HG02610 (cell line): ENCODE data around the gene CELA2B.
"Not testable (repeated sequence)": the region's sequence is repeated elsewhere in the genome, so short reads cannot be mapped to it uniquely, and the experiment has no call there.

Source experiments
- ATAC-seq: cut with Tn5 transposase; IDR thresholded peaks from one replicate; pipeline ENCODE4 v1.9.1; 2021; ENCODE audit warnings: mild to moderate bottlenecking, moderate library complexity; ENCODE audit not compliant: unreplicated experiment

Gene CELA2B

DNA sequence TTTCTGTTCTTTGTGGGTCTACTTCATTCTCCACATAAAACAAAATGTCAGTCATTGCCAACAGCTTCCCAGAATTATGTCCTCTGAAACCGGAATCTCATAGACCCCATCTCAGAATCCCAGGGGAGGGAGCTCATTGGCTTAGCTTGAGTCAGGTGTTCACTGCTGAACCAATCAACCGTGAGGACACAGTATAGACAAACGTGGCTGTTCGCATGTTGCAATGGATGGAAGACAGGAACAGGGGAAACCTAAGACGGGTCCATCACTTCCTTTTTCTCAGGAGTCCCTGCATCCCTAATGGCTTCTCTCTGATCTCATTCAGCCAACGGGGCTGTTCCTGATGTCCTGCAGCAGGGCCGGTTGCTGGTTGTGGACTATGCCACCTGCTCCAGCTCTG, 10.2 kb upstream of the CELA2B start:
- ATAC-seq, result no peak

DNA sequence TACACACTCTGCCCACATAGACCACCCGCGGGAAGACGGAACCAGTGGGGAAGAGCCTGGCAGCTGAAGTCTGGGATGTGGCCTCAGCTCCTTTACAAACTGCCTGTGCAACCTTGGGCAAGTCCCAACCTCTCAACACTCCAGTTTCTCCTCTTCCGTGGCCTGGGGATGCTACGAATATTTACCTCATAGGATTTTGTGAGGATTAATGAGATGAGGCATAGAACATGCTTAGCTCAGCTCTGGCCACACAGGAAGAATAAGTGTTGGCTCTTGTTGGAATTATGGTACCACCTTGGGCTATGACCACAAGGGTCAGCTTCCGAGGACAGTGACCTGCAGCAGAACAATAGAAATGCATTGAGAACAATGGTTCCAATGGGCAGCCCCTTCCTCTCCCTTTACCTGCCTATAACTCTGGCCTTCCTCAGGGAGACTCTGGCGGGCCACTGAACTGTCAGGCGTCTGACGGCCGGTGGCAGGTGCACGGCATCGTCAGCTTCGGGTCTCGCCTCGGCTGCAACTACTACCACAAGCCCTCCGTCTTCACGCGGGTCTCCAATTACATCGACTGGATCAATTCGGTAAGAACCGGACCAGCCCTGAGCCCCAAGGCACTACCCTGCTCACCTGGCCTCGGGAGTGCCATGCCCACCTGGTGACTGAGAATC, 8.8 kb upstream of the CELA2B start:
- ATAC-seq, result not testable (repeated sequence)

DNA sequence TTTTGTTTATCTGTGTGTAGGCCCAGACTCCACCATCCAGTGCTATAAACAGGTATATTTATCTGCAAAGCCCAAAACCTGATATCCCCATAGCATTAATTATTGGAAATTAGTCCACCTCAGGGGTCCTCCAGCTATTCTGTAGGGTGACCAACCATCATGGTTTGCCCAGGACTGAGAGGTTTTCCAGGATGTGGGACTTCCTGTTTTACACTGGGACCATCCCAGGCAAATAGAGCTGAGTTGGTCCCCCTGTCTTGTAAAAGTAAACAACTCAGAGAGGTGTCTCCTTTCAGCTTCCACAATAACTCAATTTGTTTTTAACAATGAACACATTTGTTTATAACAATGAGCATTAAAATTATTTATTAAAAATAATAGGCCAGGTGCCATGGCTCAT, 7.8 kb upstream of the CELA2B start:
- no peak for ATAC-seq

DNA sequence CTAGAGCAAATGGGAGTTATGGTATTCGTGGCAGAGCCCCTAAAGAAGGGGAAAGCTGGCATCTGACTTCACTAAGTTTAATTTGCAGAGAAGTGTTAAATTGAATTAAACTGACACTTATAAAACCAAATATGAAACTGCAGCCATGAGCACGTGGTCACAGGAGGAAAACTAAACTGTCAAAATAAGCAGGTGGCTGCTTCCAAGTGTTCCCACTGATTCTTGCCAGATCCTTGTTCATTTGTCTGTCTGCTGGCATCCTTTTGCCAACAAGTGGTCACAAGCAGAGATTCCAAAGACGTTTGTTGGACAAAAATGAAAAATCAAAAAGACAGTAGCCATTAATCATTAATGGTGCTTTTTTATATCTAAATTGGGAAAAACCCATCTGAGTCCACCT, 6.5 kb upstream of the CELA2B start:
- ATAC-seq, result no peak

DNA sequence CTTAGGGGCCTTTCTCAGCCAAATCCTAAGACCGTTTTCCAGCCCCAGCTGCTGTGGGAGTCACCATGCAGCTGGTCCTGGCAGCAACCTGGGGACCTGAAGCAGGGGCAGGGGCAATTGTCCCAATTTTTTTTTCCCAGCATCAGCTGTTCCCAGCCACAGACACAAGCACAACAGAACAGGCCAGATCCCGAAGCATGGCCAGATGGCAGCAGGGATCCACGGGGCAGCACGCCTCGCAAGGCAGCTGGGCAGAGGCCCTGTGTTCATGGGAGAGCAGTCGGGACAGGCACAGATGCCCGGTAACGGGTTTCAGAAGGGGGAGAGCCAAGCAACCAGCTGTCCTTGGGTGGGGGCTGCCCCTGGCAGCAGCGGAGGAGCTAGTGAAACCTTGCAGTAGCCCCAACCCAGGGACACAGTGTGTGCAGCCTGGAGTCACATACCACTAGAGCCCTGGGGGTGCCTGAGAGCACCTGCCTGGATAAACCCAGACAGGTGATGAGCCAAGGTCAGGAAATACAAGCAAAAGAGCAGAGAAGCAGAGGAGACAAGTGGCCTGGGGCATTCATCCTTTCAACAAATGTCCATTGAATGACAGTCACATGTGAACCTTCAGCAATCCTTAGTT, 6.0 kb upstream of the CELA2B start:
- not testable (repeated sequence) for ATAC-seq

DNA sequence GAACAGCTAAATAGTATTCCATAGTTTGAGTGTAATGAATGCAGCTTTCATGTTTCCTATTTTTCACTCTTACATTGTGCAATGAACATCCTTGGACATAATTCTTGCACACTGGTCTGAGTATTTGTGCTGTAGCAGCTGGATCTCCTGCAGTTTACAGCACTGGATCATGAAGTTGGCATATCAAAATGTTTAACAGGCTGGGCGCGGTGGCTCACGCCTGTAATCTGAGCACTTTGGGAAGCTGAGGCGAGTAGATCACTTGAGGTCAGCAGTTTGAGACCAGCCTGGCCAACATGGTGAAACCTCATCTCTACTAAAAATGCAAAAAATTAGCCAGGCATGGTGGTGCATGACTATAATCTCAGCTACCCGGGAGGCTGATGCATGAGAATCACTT, 4.8 kb upstream of the CELA2B start:
- ATAC-seq, result not testable (repeated sequence)

DNA sequence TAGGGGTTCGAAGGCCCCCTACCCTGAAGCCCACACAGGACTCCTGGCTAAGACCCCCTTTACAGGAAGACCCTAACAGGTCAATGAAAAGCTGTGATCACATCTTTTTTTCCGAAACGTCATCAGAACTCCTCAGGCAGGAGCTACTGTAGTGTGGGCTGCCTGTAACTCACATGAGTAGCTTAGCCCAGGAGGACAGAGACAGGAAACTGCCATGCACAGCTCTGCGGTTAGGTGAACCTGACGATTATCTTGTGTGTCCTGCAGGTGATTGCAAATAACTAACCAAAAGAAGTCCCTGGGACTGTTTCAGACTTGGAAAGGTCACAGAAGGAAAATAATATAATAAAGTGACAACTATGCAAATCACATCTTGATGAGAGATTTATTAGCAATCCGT, 4.2 kb upstream of the CELA2B start:
- ATAC-seq, result not testable (repeated sequence)

DNA sequence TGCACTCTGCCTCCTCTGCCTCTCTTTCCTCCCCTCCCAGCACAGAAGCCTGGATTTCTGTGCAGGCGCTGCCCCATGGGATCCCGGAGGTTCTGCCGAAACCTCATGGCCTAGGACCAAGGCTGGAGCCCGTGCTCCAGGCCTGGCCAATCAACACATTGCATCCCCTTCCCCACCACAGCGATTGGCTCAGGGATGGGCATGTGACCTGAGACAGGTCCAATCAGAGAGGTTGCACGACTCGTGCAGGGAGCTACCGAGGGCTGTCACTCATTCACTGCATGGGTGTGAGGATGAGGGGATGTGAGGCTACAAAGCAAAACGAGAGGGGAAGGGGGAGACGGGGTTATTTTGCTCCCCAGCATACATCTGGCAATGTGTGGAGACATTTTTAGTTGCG, 3.3 kb upstream of the CELA2B start:
- no peak for ATAC-seq

DNA sequence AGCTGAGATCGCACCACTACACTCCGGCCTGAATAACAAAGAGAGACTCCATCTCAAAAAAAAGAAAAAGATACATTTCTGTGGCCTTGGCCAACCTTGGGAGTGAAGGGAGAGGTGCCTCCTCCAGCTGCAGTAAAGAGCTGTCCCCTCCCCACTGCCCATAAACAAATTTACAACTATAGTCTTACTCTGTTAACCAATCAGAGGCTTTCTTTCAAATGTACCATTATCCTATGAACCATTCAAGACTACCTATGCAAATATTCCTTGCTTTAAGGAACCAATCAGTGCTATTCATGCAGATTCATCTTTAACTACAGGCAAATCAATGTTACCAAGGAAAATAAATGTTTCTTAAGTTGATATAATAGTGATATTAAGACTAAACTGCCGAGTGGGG, 1.0 kb downstream of the CELA2B start:
- no peak for ATAC-seq

DNA sequence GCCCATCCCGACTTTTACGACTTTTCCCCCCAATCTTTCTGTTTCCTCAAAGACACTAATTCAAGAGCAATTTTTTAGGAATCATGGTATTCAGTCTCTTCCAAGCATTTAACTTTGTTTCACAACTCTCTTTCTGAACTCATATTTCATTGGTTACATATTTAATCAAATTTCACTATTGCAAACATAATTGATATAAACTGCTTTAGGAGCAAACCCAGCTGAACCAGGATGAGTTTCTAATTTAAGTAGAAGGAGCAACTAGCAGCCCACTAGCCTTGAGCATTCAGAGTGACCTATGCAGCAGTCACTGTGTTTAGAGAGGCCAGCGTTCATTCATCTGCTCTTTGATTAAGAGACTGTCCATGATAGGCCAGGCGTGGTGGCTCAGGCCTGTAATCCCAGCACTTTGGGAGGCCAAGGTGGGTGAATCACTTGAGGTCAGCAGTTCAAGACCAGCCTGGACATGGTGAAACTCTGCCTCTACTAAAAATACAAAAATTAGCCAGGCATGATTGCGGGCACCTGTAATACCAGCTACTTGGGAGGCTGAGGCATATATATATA, 1.8 kb downstream of the CELA2B start:
- ATAC-seq, result no peak

DNA sequence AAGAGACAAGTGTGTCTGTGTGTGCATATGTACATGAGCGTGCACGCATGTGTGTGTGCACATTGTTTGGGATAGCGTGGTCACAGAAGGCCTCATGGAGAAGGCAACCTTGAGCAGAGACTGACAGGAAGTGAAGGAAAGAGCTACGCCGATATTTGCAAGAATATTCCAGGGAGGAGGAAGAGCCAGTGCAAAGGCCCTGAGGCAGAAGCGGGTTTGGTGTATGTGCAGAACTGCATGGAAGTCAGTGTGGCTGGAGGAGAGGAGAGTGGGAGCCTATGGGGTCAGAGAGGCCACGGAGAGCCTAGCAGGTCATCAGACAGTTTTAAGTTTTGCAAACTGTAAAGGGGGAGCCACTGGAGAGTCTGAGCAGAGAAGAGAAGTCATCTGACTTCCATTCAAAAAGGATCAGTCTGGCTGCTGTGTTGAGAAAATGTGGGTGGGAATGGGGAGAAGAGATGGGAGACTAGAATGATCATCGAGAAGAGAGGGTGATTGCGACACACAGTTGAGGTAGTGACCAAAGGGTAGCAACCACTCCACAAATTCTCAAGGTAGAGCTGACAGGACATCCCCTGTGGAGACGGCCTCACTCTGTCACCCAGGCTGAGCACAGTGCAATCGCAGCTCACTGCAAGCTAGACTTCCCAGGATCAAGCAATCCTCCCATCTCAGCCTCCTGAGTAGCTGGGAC, 3.9 kb downstream of the CELA2B start:
- no peak for ATAC-seq

DNA sequence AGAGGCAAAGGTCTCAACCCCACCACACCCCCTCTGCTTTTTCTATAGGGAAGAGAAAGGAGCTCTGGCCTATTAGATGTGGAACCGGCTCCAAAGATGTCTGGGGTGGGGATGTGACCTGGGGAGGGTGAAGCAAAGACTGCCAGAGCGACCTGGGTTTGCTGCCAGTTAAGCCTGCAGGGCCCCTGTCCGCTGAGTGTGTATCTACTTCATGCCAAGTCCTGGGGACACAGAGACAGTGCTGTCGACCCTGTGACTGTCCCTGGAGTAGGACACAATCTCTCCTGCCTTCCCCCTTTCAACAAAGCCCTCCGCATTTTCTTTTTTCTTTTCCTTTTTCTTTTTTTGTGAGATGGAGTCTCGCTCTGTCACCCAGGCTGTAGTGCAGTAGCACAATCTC, 6.6 kb downstream of the CELA2B start:
- not testable (repeated sequence) for ATAC-seq

DNA sequence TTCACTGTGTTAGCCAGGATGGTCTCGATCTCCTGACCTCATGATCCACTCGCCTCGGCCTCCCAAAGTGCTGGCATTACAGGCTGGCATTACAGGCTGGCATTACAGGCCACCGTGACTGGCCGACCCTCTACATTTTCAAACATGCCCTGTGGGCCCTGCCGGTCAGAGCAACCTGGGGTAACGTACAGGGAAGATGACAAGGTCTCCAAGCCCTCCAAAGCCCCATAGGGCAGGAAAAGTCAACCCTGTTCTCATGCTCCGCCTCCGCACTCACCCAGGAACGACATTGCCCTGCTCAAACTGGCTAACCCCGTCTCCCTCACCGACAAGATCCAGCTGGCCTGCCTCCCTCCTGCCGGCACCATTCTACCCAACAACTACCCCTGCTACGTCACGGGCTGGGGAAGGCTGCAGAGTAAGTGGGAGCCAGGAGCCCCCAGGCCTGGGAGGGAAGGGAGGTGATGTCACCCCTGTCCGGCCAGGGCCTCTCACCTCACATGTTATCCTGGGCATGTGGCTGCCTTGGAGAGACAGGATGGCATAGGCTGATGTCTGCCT, 7.2 kb downstream of the CELA2B start:
- ATAC-seq, result not testable (repeated sequence)

DNA sequence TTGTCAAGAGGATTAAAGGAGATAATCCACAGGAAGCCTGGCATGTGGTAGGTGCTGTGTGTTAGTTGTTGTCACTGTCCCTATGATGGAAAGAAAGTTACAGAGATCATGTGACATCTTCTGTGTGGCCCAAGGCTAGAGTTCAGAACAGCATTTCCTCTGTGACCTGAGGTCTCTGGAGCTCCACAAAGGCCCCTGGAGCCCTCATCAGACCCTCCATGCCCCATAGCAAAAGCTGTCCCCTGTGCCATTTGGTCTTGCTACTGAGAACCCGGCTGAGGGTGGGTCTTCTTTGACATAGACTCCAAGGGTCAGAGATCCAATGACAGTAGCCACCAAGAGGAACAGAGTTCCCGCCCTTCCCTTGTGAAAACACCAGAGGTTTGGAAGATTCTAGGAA, 8.1 kb downstream of the CELA2B start:
- ATAC-seq, result no peak

DNA sequence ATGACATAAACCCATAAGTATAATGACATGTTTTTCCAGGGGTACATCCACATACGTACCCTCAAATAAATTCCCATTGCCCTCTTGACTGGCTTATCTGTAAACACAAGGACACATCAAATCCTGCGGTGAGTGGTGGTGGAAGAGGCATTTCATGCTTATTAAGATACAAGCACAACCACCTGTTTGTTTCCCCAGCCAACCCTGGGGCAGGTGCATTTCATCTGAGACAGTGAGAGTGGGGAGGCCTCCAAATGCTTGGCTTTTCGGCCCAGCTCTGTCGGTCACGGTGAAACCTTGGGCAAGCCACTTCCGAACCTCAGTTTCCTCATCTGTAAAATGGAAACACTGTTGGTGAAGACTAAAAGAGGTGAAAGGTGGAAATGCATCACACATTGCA, 8.5 kb downstream of the CELA2B start:
- ATAC-seq, result not testable (repeated sequence)

DNA sequence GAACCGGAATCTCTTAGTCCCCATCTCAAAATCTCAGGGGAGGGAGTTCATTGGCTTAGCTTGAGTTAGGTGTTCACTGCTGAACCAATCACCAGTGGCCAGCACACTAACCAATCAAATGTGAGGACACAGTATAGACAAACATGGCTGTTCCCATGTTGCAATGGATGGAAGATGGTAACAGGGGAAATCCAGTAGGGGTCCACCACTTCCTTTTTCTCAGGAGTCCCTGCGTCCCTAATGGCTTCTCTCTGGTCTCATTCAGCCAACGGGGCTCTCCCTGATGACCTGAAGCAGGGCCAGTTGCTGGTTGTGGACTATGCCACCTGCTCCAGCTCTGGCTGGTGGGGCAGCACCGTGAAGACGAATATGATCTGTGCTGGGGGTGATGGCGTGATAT, 9.7 kb downstream of the CELA2B start:
- no peak for ATAC-seq

DNA sequence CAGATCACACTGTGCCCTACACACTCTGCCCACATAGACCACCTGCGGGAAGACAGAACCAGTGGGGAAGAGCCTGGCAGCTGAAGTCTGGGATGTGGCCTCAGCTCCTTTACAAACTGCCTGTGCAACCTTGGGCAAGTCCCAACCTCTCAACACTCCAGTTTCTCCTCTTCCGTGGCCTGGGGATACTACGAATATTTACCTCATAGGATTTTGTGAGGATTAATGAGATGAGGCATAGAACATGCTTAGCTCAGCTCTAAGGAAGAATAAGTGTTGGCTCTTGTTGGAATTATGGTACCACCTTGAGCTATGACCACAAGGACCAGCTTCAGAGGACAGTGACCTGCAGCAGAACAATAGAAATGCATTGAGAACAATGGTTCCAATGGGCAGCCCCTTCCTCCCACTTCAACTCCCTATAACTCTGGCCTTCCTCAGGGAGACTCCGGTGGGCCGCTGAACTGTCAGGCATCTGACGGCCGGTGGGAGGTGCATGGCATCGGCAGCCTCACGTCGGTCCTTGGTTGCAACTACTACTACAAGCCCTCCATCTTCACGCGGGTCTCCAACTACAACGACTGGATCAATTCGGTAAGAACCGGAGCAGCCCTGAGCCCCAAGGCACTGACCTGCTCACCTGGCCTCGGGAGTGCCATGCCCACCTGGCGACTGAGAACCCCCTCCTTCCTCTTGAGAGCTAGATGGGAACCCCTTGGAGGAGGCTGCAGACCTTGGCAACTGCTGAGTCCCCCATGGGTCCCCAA, 11.1 kb downstream of the CELA2B start:
- not testable (repeated sequence) for ATAC-seq

DNA sequence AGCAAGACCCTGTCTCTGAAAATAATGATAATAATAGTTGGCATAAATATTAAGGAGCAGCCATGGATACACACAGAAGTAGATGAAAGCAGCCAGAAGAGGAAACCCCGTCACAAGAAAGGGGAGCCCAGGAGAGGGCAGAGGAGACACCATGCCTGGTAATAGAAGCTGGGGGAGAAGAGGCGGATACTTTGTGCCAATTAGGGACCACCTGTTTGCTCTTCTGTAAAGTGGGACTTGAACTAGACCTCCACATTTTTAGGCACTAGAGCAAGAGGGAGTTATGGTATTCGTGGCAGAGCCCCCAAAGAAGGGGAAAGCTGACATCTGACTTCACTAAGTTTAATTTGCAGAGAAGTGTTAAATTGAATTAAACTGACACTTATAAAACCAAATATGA, 12.5 kb downstream of the CELA2B start:
- ATAC-seq, result no peak

DNA sequence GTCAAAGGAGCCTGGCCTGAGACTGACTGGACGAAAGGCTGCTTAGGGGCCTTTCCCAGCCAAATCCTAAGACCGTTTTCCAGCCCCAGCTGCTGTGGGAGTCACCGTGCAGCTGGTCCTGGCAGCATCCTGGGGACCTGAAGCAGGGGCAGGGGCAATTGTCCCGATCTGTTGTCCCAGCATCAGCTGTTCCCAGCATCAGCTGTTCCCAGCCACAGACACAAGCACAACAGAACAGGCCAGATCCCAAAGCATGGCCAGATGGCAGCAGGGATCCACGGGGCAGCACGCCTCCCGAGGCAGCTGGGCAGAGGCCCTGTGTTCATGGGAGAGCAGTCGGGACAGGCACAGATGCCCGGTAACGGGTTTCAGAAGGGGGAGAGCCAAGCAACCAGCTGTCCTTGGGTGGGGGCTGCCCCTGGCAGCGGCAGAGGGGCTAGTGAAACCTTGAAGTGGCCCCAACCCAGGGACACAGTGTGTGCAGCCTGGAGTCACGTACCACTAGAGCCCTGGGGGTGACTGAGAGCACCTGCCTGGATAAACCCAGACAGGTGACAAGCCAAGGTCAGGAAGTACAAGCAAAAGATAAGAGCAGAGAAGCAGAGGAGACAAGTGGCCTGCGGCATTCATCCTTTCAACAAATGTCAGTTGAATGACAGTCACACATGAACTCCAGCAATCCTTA, 13.3 kb downstream of the CELA2B start:
- ATAC-seq, result no peak

DNA sequence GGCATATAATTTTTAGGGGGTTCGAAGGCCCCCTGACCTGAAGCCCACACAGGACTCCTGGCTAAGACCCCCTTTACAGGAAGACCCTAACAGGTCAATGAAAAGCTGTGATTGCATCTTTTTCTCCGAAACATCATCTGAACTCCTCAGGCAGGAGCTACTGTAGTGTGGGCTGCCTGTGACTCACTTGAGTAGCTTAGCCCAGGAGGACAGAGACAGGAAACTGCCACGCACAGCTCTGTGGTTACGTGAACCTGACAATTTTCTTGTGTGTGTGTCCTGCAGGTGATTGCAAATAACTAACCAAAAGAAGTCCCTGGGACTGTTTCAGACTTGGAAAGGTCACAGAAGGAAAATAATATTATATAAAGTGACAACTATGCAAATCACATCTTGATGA, 15.1 kb downstream of the CELA2B start:
- not testable (repeated sequence) for ATAC-seq
